ENCODE measurements around the gene RBM8A. TPM values are rescaled to one million over a fixed set of nuclear protein-coding genes. Genes with fewer than 3 reads are reported as not detected.
A peak's percentile ranks its signal among the peaks of the same experiment; 100 is the strongest.

The RBM8A gene
- total and polyA plus RNA-seq, 9 of the 15 experiments (the other 6 are each of a cell fraction or from before 2014, with no cell fraction given): 215 to 1,035 (median 291) TPM

DNA sequence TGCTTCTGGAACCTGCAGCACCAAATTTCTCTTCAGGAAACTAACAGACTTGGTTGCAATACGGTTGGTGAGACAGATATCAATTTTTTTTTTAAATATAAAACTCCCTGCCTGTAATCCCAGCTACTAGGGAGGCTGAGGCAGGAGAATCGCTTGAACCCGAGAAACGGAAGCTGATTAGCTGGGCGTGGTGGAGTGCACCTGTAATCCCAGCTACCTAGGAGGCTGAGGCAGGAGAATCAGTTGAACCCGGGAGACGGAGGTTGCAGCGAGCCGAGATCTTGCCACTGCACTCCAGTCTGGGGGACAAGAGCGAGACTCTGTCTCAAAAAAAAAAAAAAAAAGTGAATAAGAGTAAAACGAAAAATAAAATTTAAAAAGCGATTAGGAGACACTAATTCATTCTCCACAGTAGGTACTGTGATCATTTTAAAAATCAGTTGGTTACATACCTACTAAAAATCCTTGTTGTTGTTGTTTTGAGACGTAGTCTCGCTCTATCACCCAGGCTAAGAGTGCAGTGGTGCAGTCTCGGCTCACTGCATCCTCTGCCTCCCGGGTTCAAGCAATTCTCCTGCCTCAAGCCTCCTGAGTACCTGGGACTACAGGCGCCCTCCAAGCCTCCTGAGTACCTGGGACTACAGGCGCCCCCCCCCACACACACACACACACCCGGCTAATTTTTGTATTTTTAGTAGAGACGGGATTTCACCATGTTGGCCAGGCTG lies 796 bp upstream of the RBM8A start (continued):
- TF ChIP-seq, protein P1, sequence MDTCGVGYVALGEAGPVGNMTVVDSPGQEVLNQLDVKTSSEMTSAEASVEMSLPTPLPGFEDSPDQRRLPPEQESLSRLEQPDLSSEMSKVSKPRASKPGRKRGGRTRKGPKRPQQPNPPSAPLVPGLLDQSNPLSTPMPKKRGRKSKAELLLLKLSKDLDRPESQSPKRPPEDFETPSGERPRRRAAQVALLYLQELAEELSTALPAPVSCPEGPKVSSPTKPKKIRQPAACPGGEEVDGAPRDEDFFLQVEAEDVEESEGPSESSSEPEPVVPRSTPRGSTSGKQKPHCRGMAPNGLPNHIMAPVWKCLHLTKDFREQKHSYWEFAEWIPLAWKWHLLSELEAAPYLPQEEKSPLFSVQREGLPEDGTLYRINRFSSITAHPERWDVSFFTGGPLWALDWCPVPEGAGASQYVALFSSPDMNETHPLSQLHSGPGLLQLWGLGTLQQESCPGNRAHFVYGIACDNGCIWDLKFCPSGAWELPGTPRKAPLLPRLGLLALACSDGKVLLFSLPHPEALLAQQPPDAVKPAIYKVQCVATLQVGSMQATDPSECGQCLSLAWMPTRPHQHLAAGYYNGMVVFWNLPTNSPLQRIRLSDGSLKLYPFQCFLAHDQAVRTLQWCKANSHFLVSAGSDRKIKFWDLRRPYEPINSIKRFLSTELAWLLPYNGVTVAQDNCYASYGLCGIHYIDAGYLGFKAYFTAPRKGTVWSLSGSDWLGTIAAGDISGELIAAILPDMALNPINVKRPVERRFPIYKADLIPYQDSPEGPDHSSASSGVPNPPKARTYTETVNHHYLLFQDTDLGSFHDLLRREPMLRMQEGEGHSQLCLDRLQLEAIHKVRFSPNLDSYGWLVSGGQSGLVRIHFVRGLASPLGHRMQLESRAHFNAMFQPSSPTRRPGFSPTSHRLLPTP (IDR thresholded peaks at IDR 0.05; ENCODE audit: borderline replicate concordance, extremely low read depth, insufficient read length): no peak
- 0 out of 2 replicates have a peak, but pooled peaks have one; percentile 41 for TF ChIP-seq ADNP (tag; IDR thresholded peaks at IDR 0.05)

DNA sequence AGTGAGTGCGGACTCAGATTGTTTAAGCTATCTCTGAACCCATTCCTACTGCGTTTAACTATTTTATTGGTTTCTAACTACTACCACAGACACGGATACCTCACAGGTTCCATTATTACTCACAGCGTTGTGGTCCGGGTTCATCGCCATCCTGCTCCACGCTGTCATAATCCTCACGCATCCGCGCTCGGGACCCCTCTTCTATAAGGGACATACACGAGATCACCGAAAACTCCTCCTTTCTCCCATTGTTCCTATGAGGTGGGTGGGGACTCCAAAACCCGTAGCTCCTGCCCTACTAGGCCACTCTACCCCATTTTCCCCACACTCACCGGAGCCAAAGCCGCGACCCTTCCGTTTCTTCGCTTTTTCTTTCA lies 610 bp downstream of the RBM8A start:
- no peaks in the 10 kb centered on the region for H3K9me1 ChIP-seq (ENCODE audit: control insufficient read depth, insufficient read depth, low read length)

More for the DNA sequence above, 610 bp downstream of the RBM8A start:
- TSS peak; percentile 73 for BruUV-seq (replicated peaks)
- in situ Hi-C loops (cut with MboI): no loop called here
- POLR2A ChIA-PET: interaction anchor here (0.6 to 2.1 kb wide), 18 partner anchors 8 to 111 kb away, joined by 3 to 18 read pairs (median 7); partner anchors contain the start of genes ANKRD34A, LIX1L, PEX11B and PIAS3
- no peaks in the 10 kb centered on the region for H3K9me3 ChIP-seq (replicated peaks; ENCODE audit: control insufficient read depth, insufficient read depth, low read depth, low read length)
- TF ChIP-seq PTBP1 (IDR thresholded peaks at IDR 0.05; ENCODE audit: low read depth, low read length) (0 out of 2 replicates have a peak, but pooled peaks have one; percentile 4), KAT7 (CRISPR knock-in tag; IDR thresholded peaks at IDR 0.05; ENCODE audit: borderline replicate concordance) (peak; percentile 16; the same call in 1 of the 2 replicates), HNRNPH1 (optimal IDR thresholded peaks at IDR 0.05; ENCODE audit: low read depth, low read length) (no peak)
- intact Hi-C loops (cut with micrococcal nuclease): no loop called here
- H3K27me3 ChIP-seq (ENCODE audit: control insufficient read depth in 2 of 2, insufficient read depth in 2 of 2, low read length in 2 of 2): no peaks in the 10 kb centered on the region
- H3K4me3 ChIP-seq: peak overlapping the region; percentile 70
- ATAC-seq (peak; percentile 4), FAIRE-seq (no peak), DNase-seq (ENCODE audit: extremely low read depth in 1 of 4, low spot score in 3 of 4) (no peak)
- CTCF ChIA-PET (ENCODE audit: low intra/inter-chr PET ratio): no interaction called here
- peak overlapping the region; percentile 96 for H3K27ac ChIP-seq (ENCODE audit: extremely low read depth, low read depth, low read length)
- 0 out of 2 replicates have a peak, but pooled peaks cover 3% of the 10 kb centered on the region for H4K20me1 ChIP-seq (replicated peaks; ENCODE audit: control insufficient read depth, insufficient read depth, low read length)
- H3K4me2 ChIP-seq (ENCODE audit: insufficient read depth, low read length): peak overlapping the region; percentile 94
- H3K36me3 ChIP-seq (ENCODE audit: control insufficient read depth, insufficient read depth, low read length): peaks cover 27% of the 10 kb centered on the region
- peak overlapping the region; percentile 84 for H2AFZ ChIP-seq (ENCODE audit: low read depth, low read length)
- peaks cover 4 to 8% of the 10 kb centered on the region in 2 experiments; a peak in 4 of 5 replicates for H3K4me1 ChIP-seq (replicated peaks in 1 of 2; ENCODE audit: control insufficient read depth in 2 of 2, insufficient read depth in 2 of 2, low read length in 2 of 2)
- H3K9ac ChIP-seq (ENCODE audit: insufficient read depth in 1 of 2, low read depth in 2 of 2, low read length in 2 of 2): peak overlapping the region; percentile 91 to 96
- H3K79me2 ChIP-seq (ENCODE audit: control insufficient read depth, insufficient read depth, low read length): peaks cover 22% of the 10 kb centered on the region
- 4% methylated on average over 18 of the region's 19 CpGs for whole genome bisulfite sequencing (ENCODE audit: insufficient coverage, low coverage, missing lambda C conversion rate)

All from K562 (cell line).